HL-60 (cell line): ENCODE measurements around the gene ZAR1.

Experiments used
- DNase-seq, 2 experiments: peaks; one replicate each; pipeline ENCODE4 v3.0.0-alpha.2; 2010 to 2020; ENCODE audit warnings: low read depth in 1 of 2, low spot score in 1 of 2
- H3K27ac ChIP-seq: fragments of 250-450 bp; sonication (Bioruptor Pico); replicated peaks from 2 replicates; pipeline ENCODE4 v1.5.1; 2020; ENCODE audit warnings: mild to moderate bottlenecking, moderate library complexity
- H3K27me3 ChIP-seq: fragments of 250-450 bp; sonication (Bioruptor Pico); 2 replicates; pipeline ENCODE4 v1.5.1; 2021; ENCODE audit warnings: mild to moderate bottlenecking, moderate library complexity; ENCODE audit not compliant: insufficient read depth, poor library complexity, severe bottlenecking
- H3K4me3 ChIP-seq: replicated peaks from 2 replicates; pipeline ENCODE4 v1.5.1; 2011; ENCODE audit warnings: mild to moderate bottlenecking, control low read depth, low read length; ENCODE audit not compliant: insufficient read depth
- CTCF ChIP-seq: IDR thresholded peaks from one replicate; pipeline ENCODE4 v1.5.1; 2011; ENCODE audit warnings: low read length, control low read depth, inconsistent platforms; ENCODE audit not compliant: insufficient read depth
- GABPA ChIP-seq: IDR thresholded peaks from 2 replicates; pipeline ENCODE4 v1.6.1; 2012; ENCODE audit warnings: low read depth
- POLR2AphosphoS5 ChIP-seq: IDR thresholded peaks from 2 replicates; pipeline ENCODE4 v1.6.1; 2012; ENCODE audit warnings: low read depth
- REST ChIP-seq: IDR thresholded peaks from 2 replicates; pipeline ENCODE4 v1.6.1; 2012; ENCODE audit warnings: low read depth; ENCODE audit not compliant: insufficient replicate concordance
- SPI1 ChIP-seq: IDR thresholded peaks from 2 replicates; pipeline ENCODE4 v1.6.1; 2012; ENCODE audit warnings: low read depth, mild to moderate bottlenecking, borderline replicate concordance

Gene ZAR1

GRCh38 chr4:48506716-48507115 is 16.7 kb downstream of the ZAR1 start:
- no peak for DNase-seq
- H3K27ac ChIP-seq: no peak overlapping the region
- no peak overlapping the region for H3K4me3 ChIP-seq
- H3K27me3 ChIP-seq: no peaks in the 10 kb centered on the region
- TF ChIP-seq CTCF (no peak), GABPA (no peak), REST (no peak), SPI1 (no peak), POLR2AphosphoS5 (no peak)

- no peak for DNase-seq
- H3K27ac ChIP-seq: no peak overlapping the region
- TF ChIP-seq POLR2AphosphoS5 (no peak), SPI1 (no peak), REST (no peak), GABPA (no peak), CTCF (no peak)
- H3K27me3 ChIP-seq: no peaks in the 10 kb centered on the region
- H3K4me3 ChIP-seq: no peak overlapping the region
Observed at GRCh38 chr4:48509543-48509942, 19.5 kb downstream of the ZAR1 start.

GRCh38 chr4:48518143-48518542 is 28.1 kb downstream of the ZAR1 start:
- Histone ChIP-seq H3K27me3 (no peaks in the 10 kb centered on the region), H3K4me3 (no peak overlapping the region), H3K27ac (no peak overlapping the region)
- TF ChIP-seq POLR2AphosphoS5 (no peak), REST (no peak), GABPA (no peak), CTCF (no peak), SPI1 (no peak)
- no peak for DNase-seq
